ENCODE results near the gene USP48.

The USP48 gene

GRCh38 chr1:21742578-21742977, 40.4 kb downstream of the USP48 start:
- Histone ChIP-seq H3K36me3 (ENCODE audit: control insufficient read depth, insufficient read depth, low read length) (peaks cover 60% of the 10 kb centered on the region), H3K27ac (ENCODE audit: low read depth, low read length) (no peak overlapping the region), H3K4me1 (ENCODE audit: control insufficient read depth, insufficient read depth, low read length) (no peaks in the 10 kb centered on the region), H3K4me3 (ENCODE audit: low read depth, low read length) (no peak overlapping the region), H3K9me3 (ENCODE audit: control insufficient read depth, insufficient read depth, low read length) (no peaks in the 10 kb centered on the region), H3K27me3 (ENCODE audit: control insufficient read depth, insufficient read depth, low read length) (no peaks in the 10 kb centered on the region), H3K9ac (ENCODE audit: low read depth, low read length) (no peak overlapping the region)

- no peak overlapping the region for H3K27ac ChIP-seq (ENCODE audit: low read depth, low read length)
Measured at GRCh38 chr1:21741206-21741605, 41.7 kb downstream of the USP48 start.

DNA sequence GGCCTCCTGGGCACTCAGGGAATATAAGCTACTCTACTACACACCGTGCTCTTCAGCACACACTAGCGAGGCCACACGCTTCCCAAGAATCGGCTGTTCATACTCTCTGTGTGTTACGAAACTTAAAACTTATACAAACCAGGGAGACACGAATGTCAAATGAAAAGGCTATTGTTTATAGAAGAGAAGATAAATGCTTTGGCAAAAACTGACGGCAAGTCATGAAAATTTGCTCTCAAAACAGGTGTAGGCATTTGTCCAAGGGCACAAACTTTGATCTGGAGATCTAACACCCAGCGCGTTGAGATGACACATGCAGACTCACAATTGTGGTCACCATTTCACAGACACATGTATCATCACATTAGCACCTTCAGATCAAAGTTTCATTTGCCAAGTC, 46.1 kb downstream of the USP48 start:
- H3K4me3 ChIP-seq (ENCODE audit: low read depth, low read length), result no peak overlapping the region
- H3K9me3 ChIP-seq (ENCODE audit: control insufficient read depth, insufficient read depth, low read length), result no peaks in the 10 kb centered on the region
- no peak overlapping the region for H3K9ac ChIP-seq (ENCODE audit: low read depth, low read length)
- H3K27me3 ChIP-seq (ENCODE audit: control insufficient read depth, insufficient read depth, low read length), result no peaks in the 10 kb centered on the region
- no peaks in the 10 kb centered on the region for H3K4me1 ChIP-seq (ENCODE audit: control insufficient read depth, insufficient read depth, low read length)
- peaks cover 81% of the 10 kb centered on the region for H3K36me3 ChIP-seq (ENCODE audit: control insufficient read depth, insufficient read depth, low read length)
- H3K27ac ChIP-seq (ENCODE audit: low read depth, low read length), result no peak overlapping the region

More at GRCh38 chr1:21741206-21741605, 41.7 kb downstream of the USP48 start:
- H3K36me3 ChIP-seq (ENCODE audit: control insufficient read depth, insufficient read depth, low read length), result peaks cover 62% of the 10 kb centered on the region
- no peaks in the 10 kb centered on the region for H3K4me1 ChIP-seq (ENCODE audit: control insufficient read depth, insufficient read depth, low read length)
- no peak overlapping the region for H3K4me3 ChIP-seq (ENCODE audit: low read depth, low read length)
- no peak overlapping the region for H3K9ac ChIP-seq (ENCODE audit: low read depth, low read length)
- no peaks in the 10 kb centered on the region for H3K27me3 ChIP-seq (ENCODE audit: control insufficient read depth, insufficient read depth, low read length)
- no peaks in the 10 kb centered on the region for H3K9me3 ChIP-seq (ENCODE audit: control insufficient read depth, insufficient read depth, low read length)

DNA sequence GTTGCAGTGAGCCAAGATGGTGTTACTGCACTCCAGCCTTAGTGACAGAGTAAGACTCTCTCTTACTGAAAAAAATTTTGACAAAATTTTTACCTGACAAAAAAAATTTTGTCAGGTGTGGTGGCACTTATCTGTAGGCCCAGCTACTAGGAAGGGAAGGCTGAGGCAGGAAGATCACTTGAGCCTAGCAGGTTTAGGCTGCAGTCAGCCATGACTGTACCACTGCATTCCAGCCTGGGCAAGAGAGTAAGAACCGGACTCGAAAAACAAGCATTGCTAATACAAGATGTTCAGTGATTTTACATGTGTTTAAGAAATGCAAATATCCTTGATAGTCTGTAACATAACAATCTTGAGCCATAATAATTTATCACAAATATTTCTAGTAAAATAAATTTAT, 46.9 kb downstream of the USP48 start:
- Histone ChIP-seq H3K9me3 (ENCODE audit: control insufficient read depth, insufficient read depth, low read length) (no peaks in the 10 kb centered on the region), H3K27ac (ENCODE audit: low read depth, low read length) (no peak overlapping the region), H3K9ac (ENCODE audit: low read depth, low read length) (no peak overlapping the region), H3K4me3 (ENCODE audit: low read depth, low read length) (no peak overlapping the region), H3K36me3 (ENCODE audit: control insufficient read depth, insufficient read depth, low read length) (peaks cover 87% of the 10 kb centered on the region), H3K4me1 (ENCODE audit: control insufficient read depth, insufficient read depth, low read length) (no peaks in the 10 kb centered on the region), H3K27me3 (ENCODE audit: control insufficient read depth, insufficient read depth, low read length) (no peaks in the 10 kb centered on the region)

- Histone ChIP-seq H3K9ac (ENCODE audit: low read depth, low read length) (no peak overlapping the region), H3K36me3 (ENCODE audit: control insufficient read depth, insufficient read depth, low read length) (peaks cover 84% of the 10 kb centered on the region), H3K4me1 (ENCODE audit: control insufficient read depth, insufficient read depth, low read length) (no peaks in the 10 kb centered on the region), H3K9me3 (ENCODE audit: control insufficient read depth, insufficient read depth, low read length) (no peaks in the 10 kb centered on the region), H3K27me3 (ENCODE audit: control insufficient read depth, insufficient read depth, low read length) (no peaks in the 10 kb centered on the region), H3K27ac (ENCODE audit: low read depth, low read length) (no peak overlapping the region), H3K4me3 (ENCODE audit: low read depth, low read length) (no peak overlapping the region)
Measured at GRCh38 chr1:21734526-21734925, 48.4 kb downstream of the USP48 start.

GRCh38 chr1:21732664-21733063, 50.3 kb downstream of the USP48 start:
- Histone ChIP-seq H3K9me3 (ENCODE audit: control insufficient read depth, insufficient read depth, low read length) (no peaks in the 10 kb centered on the region), H3K27me3 (ENCODE audit: control insufficient read depth, insufficient read depth, low read length) (no peaks in the 10 kb centered on the region), H3K4me1 (ENCODE audit: control insufficient read depth, insufficient read depth, low read length) (no peaks in the 10 kb centered on the region), H3K36me3 (ENCODE audit: control insufficient read depth, insufficient read depth, low read length) (peaks cover 89% of the 10 kb centered on the region), H3K27ac (ENCODE audit: low read depth, low read length) (no peak overlapping the region), H3K4me3 (ENCODE audit: low read depth, low read length) (no peak overlapping the region), H3K9ac (ENCODE audit: low read depth, low read length) (no peak overlapping the region)

GRCh38 chr1:21725748-21726392, 57.1 kb downstream of the USP48 start:
- no peaks in the 10 kb centered on the region for H3K9me3 ChIP-seq (ENCODE audit: control insufficient read depth, insufficient read depth, low read length)
- H3K27ac ChIP-seq (ENCODE audit: low read depth, low read length), result peak overlapping the region; percentile 31
- H3K4me3 ChIP-seq (ENCODE audit: low read depth, low read length), result no peak overlapping the region
- H3K4me1 ChIP-seq (ENCODE audit: control insufficient read depth, insufficient read depth, low read length), result no peaks in the 10 kb centered on the region
- H3K36me3 ChIP-seq (ENCODE audit: control insufficient read depth, insufficient read depth, low read length), result peaks cover 84% of the 10 kb centered on the region
- no peaks in the 10 kb centered on the region for H3K27me3 ChIP-seq (ENCODE audit: control insufficient read depth, insufficient read depth, low read length)
- no peak overlapping the region for H3K9ac ChIP-seq (ENCODE audit: low read depth, low read length)

DNA sequence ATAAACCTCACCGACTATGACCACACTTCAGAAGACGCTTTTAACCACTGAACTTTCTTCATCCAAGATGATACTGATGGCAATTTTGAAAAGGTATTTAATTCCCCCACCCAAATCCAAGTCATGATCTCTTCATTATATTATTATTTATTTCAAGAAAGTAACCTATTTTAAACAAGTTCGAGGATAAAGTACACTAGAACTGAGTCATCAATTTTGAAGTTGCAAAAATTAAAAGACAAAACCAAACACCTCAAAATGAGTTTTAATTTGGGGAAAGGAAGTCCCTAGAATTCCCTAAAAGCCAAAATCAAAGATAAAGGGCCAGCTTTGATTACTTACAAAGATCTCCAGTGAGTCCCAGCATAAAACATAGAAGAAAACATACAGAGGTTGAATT, 58.4 kb downstream of the USP48 start:
- Histone ChIP-seq H3K27ac (ENCODE audit: low read depth, low read length) (no peak overlapping the region), H3K9ac (ENCODE audit: low read depth, low read length) (no peak overlapping the region), H3K36me3 (ENCODE audit: control insufficient read depth, insufficient read depth, low read length) (peaks cover 91% of the 10 kb centered on the region), H3K27me3 (ENCODE audit: control insufficient read depth, insufficient read depth, low read length) (no peaks in the 10 kb centered on the region), H3K4me1 (ENCODE audit: control insufficient read depth, insufficient read depth, low read length) (no peaks in the 10 kb centered on the region), H3K4me3 (ENCODE audit: low read depth, low read length) (no peak overlapping the region), H3K9me3 (ENCODE audit: control insufficient read depth, insufficient read depth, low read length) (no peaks in the 10 kb centered on the region)

DNA sequence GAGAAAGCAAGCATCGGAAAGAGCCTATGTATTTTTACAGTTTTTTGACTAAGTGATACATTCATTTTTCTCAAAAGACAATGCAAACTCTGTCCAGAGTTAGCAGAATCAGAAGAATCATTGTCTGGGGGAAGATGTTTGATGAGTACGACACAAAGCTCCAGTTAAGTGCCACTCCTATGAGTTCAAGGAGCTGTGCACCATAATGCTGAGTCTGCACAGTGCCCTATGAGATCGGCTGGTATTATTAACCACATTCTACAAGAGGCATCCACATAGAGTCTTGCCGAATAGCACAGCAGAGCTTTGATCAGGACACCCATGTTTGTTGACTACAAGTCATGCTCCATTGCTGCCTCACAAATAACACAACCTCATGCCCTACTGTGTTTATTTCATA, 58.9 kb downstream of the USP48 start:
- H3K9ac ChIP-seq (ENCODE audit: low read depth, low read length), result no peak overlapping the region
- no peaks in the 10 kb centered on the region for H3K9me3 ChIP-seq (ENCODE audit: control insufficient read depth, insufficient read depth, low read length)
- H3K27me3 ChIP-seq (ENCODE audit: control insufficient read depth, insufficient read depth, low read length), result no peaks in the 10 kb centered on the region
- no peaks in the 10 kb centered on the region for H3K4me1 ChIP-seq (ENCODE audit: control insufficient read depth, insufficient read depth, low read length)
- no peak overlapping the region for H3K27ac ChIP-seq (ENCODE audit: low read depth, low read length)
- no peak overlapping the region for H3K4me3 ChIP-seq (ENCODE audit: low read depth, low read length)
- H3K36me3 ChIP-seq (ENCODE audit: control insufficient read depth, insufficient read depth, low read length), result peaks cover 90% of the 10 kb centered on the region

DNA sequence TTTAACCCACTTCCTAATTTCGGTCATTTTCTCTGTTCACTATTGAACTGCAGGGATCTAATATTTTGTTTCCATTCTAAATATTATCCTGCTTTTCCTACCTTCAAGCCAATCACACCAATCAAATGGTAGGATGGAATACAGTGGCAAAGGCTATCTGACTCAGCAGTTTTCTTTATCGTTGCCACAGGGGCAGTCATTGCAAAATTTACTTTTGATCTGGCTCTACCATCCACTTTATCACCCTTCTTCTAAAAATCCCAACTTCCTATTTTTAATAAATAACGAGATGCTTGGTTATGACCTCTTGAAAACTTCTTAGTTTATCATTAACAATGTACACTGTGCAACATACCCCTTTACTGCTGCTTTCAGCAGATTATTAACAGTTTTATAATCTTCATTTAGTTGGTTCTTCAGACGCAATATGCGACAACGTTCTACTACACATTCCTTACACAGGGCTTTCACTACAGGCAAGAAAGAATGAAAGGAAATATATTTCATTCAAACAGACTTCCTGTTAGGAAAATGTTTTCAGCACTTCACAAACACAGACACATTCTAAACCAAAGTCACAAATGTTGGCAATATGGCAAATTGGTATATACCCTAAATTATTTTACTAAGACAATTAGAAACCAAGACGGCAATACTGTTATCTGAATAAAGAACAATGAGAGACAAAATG, 61.5 kb downstream of the USP48 start:
- no peak overlapping the region for H3K4me3 ChIP-seq (ENCODE audit: low read depth, low read length)
- H3K9ac ChIP-seq (ENCODE audit: low read depth, low read length), result no peak overlapping the region
- no peaks in the 10 kb centered on the region for H3K27me3 ChIP-seq (ENCODE audit: control insufficient read depth, insufficient read depth, low read length)
- peaks cover 88% of the 10 kb centered on the region for H3K36me3 ChIP-seq (ENCODE audit: control insufficient read depth, insufficient read depth, low read length)
- no peaks in the 10 kb centered on the region for H3K4me1 ChIP-seq (ENCODE audit: control insufficient read depth, insufficient read depth, low read length)
- H3K27ac ChIP-seq (ENCODE audit: low read depth, low read length), result no peak overlapping the region
- no peaks in the 10 kb centered on the region for H3K9me3 ChIP-seq (ENCODE audit: control insufficient read depth, insufficient read depth, low read length)

GRCh38 chr1:21716169-21716568, 66.8 kb downstream of the USP48 start:
- no peak overlapping the region for H3K27ac ChIP-seq (ENCODE audit: low read depth, low read length)
- peaks cover 93% of the 10 kb centered on the region for H3K36me3 ChIP-seq (ENCODE audit: control insufficient read depth, insufficient read depth, low read length)
- H3K9ac ChIP-seq (ENCODE audit: low read depth, low read length), result no peak overlapping the region
- no peak overlapping the region for H3K4me3 ChIP-seq (ENCODE audit: low read depth, low read length)
- H3K27me3 ChIP-seq (ENCODE audit: control insufficient read depth, insufficient read depth, low read length), result no peaks in the 10 kb centered on the region
- H3K9me3 ChIP-seq (ENCODE audit: control insufficient read depth, insufficient read depth, low read length), result no peaks in the 10 kb centered on the region
- no peaks in the 10 kb centered on the region for H3K4me1 ChIP-seq (ENCODE audit: control insufficient read depth, insufficient read depth, low read length)

Measured in HUES48 (cell line).